Measurements from ENCODE around the gene SLC29A2. TPM values are rescaled to one million over a fixed set of nuclear protein-coding genes. Genes with fewer than 3 reads are reported as not detected.

Gene SLC29A2
- total RNA-seq, 1 donor from 2014 or later: 35.7 TPM

DNA sequence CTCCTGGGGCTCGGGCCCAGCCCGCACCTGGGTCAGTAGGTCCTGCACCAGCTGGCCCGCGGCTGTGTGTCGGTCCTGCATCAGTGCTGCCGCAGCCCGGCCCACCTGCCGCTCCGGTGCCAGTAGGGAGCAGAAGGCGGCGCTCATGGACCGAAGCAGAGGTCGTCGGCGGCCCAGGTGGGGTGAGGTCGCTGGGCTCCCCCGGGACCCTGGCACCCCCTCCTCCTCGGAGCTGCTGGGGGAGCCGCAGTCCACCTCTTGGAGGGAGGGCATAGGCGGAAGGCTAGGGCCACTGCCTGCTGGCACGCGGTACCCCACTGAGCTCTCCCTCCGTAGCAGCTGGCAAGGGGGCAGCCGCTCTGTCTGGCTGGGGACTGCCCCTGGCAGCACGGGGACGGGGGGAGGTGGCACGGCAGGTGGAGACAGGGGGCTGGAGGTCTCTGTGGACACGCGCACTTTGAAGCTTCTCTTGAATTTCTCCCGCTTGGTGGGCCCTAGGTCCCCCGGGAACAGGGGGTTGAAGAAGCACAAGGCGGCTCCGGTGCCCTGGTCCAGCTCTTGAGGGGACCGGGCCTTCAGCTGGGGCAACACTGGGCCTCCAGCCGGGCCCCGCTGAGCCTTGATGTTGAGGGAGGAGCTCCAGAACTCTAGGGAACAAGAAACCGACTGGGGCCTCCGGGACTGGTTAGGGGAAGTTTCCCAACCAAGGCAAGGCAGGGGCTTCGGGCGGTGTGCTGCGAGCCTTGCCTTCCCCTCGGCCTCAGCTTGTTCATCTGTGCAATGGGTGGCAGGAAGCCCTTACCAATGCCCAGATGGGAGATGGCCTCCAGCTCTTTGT lies 36.7 kb downstream of the SLC29A2 start:
- Mint-ChIP-seq H3K36me3 (no peaks in the 10 kb centered on the region), H3K4me3 (peak overlapping the region; percentile 64), H3K4me1 (peaks cover 15% of the 10 kb centered on the region), H3K9me3 (no peaks in the 10 kb centered on the region), H3K27me3 (ENCODE audit: low read depth) (peaks cover 7% of the 10 kb centered on the region), H3K27ac (no peak overlapping the region)
- TF ChIP-seq, protein P1, sequence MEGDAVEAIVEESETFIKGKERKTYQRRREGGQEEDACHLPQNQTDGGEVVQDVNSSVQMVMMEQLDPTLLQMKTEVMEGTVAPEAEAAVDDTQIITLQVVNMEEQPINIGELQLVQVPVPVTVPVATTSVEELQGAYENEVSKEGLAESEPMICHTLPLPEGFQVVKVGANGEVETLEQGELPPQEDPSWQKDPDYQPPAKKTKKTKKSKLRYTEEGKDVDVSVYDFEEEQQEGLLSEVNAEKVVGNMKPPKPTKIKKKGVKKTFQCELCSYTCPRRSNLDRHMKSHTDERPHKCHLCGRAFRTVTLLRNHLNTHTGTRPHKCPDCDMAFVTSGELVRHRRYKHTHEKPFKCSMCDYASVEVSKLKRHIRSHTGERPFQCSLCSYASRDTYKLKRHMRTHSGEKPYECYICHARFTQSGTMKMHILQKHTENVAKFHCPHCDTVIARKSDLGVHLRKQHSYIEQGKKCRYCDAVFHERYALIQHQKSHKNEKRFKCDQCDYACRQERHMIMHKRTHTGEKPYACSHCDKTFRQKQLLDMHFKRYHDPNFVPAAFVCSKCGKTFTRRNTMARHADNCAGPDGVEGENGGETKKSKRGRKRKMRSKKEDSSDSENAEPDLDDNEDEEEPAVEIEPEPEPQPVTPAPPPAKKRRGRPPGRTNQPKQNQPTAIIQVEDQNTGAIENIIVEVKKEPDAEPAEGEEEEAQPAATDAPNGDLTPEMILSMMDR (IDR thresholded peaks at IDR 0.05; ENCODE audit: unreplicated experiment): no peak
- no peak for DNase-seq (ENCODE audit: low spot score in 2 of 2, unreplicated experiment in 2 of 2)

DNA sequence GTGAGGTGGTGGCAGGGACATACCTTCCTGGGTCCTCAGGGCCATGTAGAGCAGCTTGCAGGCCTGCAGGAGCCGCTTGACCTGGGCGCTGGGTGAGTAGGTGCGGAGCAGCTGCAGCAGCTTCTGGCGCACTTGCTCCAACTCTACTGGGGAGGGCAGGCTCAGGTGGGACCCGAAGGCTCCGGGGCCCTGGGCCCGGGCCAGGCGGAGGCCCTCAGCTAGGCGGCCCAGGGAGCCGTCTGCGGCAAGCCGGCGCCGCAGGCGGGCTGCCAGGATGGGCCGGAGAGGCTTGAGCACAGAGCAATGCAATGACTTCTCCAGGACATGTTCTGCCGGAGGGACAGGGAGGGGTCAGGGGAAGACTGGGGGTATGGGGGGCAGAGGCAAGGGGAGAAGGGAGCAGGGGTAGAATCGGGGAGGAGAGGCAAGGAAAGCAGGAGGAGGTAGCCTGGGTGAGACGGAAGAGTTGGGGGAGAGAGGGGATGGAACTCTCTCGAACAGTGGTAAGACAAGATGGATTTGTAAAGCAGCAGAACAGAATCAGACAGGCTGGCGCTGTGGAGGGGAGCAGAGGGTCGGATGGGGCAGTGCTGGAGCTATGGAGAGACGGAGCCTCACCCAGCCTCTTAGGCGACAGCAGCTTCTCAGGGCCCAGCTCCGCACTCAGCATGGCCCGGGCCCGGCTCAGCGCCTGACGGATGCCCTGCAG lies 37.5 kb downstream of the SLC29A2 start:
- TF ChIP-seq, protein P1 (IDR thresholded peaks at IDR 0.05; ENCODE audit: unreplicated experiment): no peak
- Mint-ChIP-seq H3K36me3 (no peaks in the 10 kb centered on the region), H3K27ac (no peak overlapping the region), H3K4me3 (no peak overlapping the region), H3K9me3 (no peaks in the 10 kb centered on the region), H3K4me1 (peaks cover 15% of the 10 kb centered on the region), H3K27me3 (ENCODE audit: low read depth) (peaks cover 7% of the 10 kb centered on the region)
- no peak for DNase-seq (ENCODE audit: low spot score in 2 of 2, unreplicated experiment in 2 of 2)

DNA sequence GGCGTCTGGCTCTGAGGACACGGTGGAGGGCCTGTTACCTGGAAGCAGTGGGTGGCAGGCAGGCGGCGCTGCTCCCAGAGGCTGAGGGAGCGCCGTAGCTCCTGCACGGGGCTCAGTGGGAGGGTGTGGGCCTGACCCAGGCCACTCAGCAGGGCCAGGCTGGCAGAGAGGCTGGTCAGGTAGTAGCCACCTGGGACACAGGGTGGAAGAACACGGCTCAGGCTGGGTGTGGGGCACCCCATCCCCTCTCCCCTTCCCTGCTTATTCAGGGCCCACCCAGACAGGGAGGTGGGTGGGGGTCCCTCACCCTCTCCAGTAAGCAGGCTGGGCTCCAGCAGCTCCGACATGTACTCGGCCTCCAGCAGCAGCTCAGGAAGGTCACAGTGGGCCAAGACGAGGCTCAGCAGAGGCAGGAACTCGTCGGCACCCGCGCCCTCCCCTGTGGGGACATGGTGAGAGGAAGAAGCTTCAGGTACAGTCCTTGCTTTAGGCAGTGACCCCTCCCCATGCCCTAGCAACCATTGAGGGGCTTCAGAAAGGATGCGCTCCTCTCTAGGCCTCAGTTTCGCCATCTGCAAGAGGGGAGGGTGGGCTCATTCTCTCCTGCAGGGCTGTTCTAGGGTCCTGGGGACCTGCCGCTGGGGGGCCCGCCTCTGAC lies 38.2 kb downstream of the SLC29A2 start:
- Mint-ChIP-seq H3K9me3 (no peaks in the 10 kb centered on the region), H3K4me3 (no peak overlapping the region), H3K36me3 (no peaks in the 10 kb centered on the region), H3K4me1 (peaks cover 19% of the 10 kb centered on the region), H3K27ac (no peak overlapping the region), H3K27me3 (ENCODE audit: low read depth) (peaks cover 7% of the 10 kb centered on the region)
- TF ChIP-seq, protein P1 (IDR thresholded peaks at IDR 0.05; ENCODE audit: unreplicated experiment): no peak
- DNase-seq (ENCODE audit: low spot score in 2 of 2, unreplicated experiment in 2 of 2): no peak

DNA sequence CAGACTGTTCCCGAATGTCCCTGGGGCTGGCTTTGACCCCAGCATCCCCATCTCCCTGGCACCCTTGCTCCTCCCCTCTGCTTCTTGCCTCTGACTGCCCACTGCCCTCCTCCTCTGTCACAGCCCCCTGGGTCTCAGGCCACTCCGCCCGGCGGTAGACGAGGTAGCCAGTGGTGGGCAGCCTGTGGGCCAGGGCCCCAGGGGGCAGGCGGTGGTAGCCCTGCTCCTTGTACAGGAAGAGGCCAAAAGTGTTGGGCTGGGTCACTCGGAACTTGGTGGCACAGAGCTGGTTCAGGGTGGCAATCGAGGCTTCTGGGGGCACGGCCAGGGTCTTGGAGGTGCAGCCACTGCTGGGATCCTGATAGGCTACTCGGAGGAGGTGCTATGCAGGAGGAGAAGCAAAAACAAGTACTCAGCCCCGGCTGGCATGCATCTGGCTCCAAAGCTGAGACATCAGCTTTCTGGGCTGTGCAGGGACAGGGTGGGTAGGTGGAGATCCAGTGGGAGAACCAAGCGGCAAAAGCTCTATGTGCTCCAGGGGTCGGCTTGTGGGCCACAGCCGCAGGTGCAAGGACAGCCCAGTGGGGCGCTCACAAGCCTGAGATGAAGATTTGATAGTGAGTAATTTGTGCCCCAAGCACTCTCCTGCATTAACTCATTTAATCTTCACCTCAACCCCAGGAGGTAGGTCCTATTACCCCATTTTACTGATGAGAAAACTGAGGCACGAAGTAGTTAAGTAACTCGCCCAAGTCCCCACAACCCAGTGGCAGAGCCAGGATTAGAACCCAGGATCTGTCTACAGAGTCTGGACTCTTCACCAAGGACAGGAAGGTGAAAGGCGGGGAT lies 39.0 kb downstream of the SLC29A2 start:
- peaks cover 7% of the 10 kb centered on the region for H3K27me3 Mint-ChIP-seq (ENCODE audit: low read depth)
- no peaks in the 10 kb centered on the region for H3K36me3 Mint-ChIP-seq
- TF ChIP-seq, protein P1 (IDR thresholded peaks at IDR 0.05; ENCODE audit: unreplicated experiment): no peak
- no peak overlapping the region for H3K27ac Mint-ChIP-seq
- H3K4me3 Mint-ChIP-seq: no peak overlapping the region
- H3K4me1 Mint-ChIP-seq: peaks cover 24% of the 10 kb centered on the region
- DNase-seq (ENCODE audit: low spot score in 2 of 2, unreplicated experiment in 2 of 2): no peak
- no peaks in the 10 kb centered on the region for H3K9me3 Mint-ChIP-seq
